GM12878 (cell line): Measurements from ENCODE around the gene CWC22.

ENCODE experiments used
- CBX5 ChIP-seq: sonication (generic); IDR thresholded peaks from 2 replicates; pipeline ENCODE4 v1.6.1; 2016; ENCODE audit warnings: low read depth, moderate library complexity, mild to moderate bottlenecking, inconsistent platforms
- DPF2 ChIP-seq: fragments of 450-650 bp; IDR thresholded peaks from 2 replicates; pipeline ENCODE4 v1.6.1; 2017; ENCODE audit warnings: mild to moderate bottlenecking
- FOS ChIP-seq: IDR thresholded peaks from 3 replicates; pipeline ENCODE4 v1.6.1; 2011; ENCODE audit warnings: borderline replicate concordance; ENCODE audit not compliant: insufficient read length; ENCODE audit errors: extremely low read depth
- MTA3 ChIP-seq: IDR thresholded peaks from 2 replicates; pipeline ENCODE4 v1.6.1; 2012; ENCODE audit warnings: low read length, inconsistent platforms, borderline replicate concordance
- POLR2A ChIP-seq: IDR thresholded peaks from 2 replicates; pipeline ENCODE4 v1.6.1; 2011; ENCODE audit warnings: low read depth, mild to moderate bottlenecking, low read length
- RCOR1 ChIP-seq: conservative IDR thresholded peaks from 2 replicates; pipeline ENCODE4 v1.6.1; 2012; ENCODE audit warnings: low read depth, low read length, improper control_type of control experiment
- TF ChIP-seq, protein P1 (sequence below): fragments of 450-650 bp; IDR thresholded peaks from 2 replicates; pipeline ENCODE4 v1.6.1; 2017; ENCODE audit warnings: borderline replicate concordance

DNA sequence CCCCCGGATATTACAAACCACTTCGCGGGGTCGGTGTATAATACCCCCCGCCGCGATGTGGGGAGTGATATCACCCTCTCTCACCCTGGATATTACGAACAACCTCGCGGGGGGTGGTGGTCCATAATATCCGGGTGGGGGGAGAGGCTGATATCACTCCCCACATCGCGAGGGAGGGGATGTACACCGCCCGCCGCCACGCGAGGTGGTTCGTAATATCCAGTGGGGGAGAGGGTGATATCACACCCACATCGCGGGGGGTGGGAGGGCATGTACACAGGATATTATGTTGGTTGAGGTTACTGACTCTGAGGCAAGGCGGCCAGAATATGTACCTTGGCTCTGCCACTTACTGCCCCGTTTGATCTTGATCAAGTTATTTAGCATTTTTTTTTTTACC, 14.8 kb upstream of the CWC22 start:
- TF ChIP-seq, protein P1, sequence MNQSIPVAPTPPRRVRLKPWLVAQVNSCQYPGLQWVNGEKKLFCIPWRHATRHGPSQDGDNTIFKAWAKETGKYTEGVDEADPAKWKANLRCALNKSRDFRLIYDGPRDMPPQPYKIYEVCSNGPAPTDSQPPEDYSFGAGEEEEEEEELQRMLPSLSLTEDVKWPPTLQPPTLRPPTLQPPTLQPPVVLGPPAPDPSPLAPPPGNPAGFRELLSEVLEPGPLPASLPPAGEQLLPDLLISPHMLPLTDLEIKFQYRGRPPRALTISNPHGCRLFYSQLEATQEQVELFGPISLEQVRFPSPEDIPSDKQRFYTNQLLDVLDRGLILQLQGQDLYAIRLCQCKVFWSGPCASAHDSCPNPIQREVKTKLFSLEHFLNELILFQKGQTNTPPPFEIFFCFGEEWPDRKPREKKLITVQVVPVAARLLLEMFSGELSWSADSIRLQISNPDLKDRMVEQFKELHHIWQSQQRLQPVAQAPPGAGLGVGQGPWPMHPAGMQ, result no peak
- no peak for TF ChIP-seq RCOR1
- TF ChIP-seq FOS, result no peak
- TF ChIP-seq MTA3, result no peak
- TF ChIP-seq DPF2, result no peak
- no peak for TF ChIP-seq CBX5
- TF ChIP-seq POLR2A, result no peak
